HFFc6 (cell line): ENCODE data around the gene SLCO4A1. TPM values are rescaled to one million over a fixed set of nuclear protein-coding genes. Genes with fewer than 3 reads are reported as not detected.

Experiments used
- DNase-seq: peaks from one replicate; pipeline ENCODE4 v3.0.0-alpha.2; 2018
- H3K27ac Mint-ChIP-seq: 2 replicates; pipeline ENCODE4 v1.8.0; 2020; ENCODE audit warnings: mild to moderate bottlenecking, mixed read lengths
- H3K27me3 Mint-ChIP-seq: 2 replicates; pipeline ENCODE4 v1.8.0; 2021; ENCODE audit warnings: mild to moderate bottlenecking, moderate library complexity, mixed read lengths; ENCODE audit not compliant: insufficient read depth
- H3K36me3 Mint-ChIP-seq: 2 replicates; pipeline ENCODE4 v1.8.0; 2021; ENCODE audit warnings: low read depth, mixed read lengths
- H3K4me1 Mint-ChIP-seq: 2 replicates; pipeline ENCODE4 v1.8.0; 2020; ENCODE audit warnings: low read depth, mixed read lengths
- H3K4me3 Mint-ChIP-seq: 2 replicates; pipeline ENCODE4 v1.8.0; 2020; ENCODE audit warnings: mild to moderate bottlenecking, moderate library complexity, mixed read lengths
- H3K9me3 Mint-ChIP-seq: 2 replicates; pipeline ENCODE4 v1.8.0; 2020; ENCODE audit warnings: mild to moderate bottlenecking, mixed read lengths
- total RNA-seq, 6 experiments: library from RNA; stranded (reverse); fragmentation: NEBNext Ultra II Directional; extraction: Animal tissue kit (Norgen Biotek cat#: 25700); gene quantifications; 2 replicates in 1 of 6; 3 replicates in 5 of 6; pipeline ENCODE4 v1.2.3, GENCODE V29; 2021
- TF ChIP-seq, protein P1 (sequence below): fragments of 200-600 bp; sonication (generic); IDR thresholded peaks from 2 replicates; pipeline ENCODE4 v1.5.0; 2021; ENCODE audit warnings: antibody characterized with exemption, mild to moderate bottlenecking

The SLCO4A1 gene
- total RNA-seq, 6 experiments from 2014 or later = 2.7 to 6.5 (median 3.4) TPM

DNA sequence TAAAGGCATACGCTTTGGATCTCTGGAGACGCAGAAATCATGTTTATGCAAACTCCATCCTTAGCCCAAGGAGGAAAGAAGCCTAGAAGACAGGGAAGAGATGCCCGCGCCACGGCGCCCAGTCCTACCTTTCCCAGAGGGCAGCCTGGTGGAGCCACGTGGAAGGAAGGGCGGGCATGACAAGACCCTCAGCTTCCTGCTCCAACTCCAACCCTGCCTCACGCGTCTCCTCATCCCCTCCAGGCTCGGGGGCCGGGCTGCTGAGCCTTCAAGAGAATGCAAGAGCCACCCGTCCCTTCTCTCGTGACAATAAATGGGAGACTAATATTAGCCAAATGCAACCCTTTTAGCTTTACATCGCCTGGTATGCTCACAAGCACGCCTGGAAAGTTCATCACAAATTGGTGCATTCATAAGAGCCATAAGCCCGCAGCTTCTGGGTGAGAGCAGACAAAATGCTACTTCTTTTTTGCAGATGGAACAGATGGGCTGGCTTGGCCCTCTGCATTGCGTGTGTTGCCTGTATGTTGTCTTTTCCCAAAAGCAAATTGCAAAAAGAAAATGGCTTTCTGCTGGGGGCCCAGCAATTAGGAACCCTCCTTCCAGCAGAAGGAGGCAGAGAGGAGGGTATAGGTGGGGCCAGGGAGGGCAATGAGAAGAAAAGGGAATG lies 58.1 kb downstream of the SLCO4A1 start:
- no peaks in the 10 kb centered on the region for H3K9me3 Mint-ChIP-seq
- peaks cover 36% of the 10 kb centered on the region for H3K4me1 Mint-ChIP-seq
- no peak for DNase-seq
- H3K36me3 Mint-ChIP-seq = no peaks in the 10 kb centered on the region
- no peak overlapping the region for H3K4me3 Mint-ChIP-seq
- H3K27ac Mint-ChIP-seq = no peak overlapping the region
- peaks cover 9% of the 10 kb centered on the region for H3K27me3 Mint-ChIP-seq
- TF ChIP-seq, protein P1, sequence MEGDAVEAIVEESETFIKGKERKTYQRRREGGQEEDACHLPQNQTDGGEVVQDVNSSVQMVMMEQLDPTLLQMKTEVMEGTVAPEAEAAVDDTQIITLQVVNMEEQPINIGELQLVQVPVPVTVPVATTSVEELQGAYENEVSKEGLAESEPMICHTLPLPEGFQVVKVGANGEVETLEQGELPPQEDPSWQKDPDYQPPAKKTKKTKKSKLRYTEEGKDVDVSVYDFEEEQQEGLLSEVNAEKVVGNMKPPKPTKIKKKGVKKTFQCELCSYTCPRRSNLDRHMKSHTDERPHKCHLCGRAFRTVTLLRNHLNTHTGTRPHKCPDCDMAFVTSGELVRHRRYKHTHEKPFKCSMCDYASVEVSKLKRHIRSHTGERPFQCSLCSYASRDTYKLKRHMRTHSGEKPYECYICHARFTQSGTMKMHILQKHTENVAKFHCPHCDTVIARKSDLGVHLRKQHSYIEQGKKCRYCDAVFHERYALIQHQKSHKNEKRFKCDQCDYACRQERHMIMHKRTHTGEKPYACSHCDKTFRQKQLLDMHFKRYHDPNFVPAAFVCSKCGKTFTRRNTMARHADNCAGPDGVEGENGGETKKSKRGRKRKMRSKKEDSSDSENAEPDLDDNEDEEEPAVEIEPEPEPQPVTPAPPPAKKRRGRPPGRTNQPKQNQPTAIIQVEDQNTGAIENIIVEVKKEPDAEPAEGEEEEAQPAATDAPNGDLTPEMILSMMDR = no peak

GRCh38 chr20:62701161-62702012 lies 59.1 kb downstream of the SLCO4A1 start:
- peaks cover 37% of the 10 kb centered on the region for H3K4me1 Mint-ChIP-seq
- TF ChIP-seq, protein P1 = no peak
- no peaks in the 10 kb centered on the region for H3K36me3 Mint-ChIP-seq
- DNase-seq = no peak
- no peaks in the 10 kb centered on the region for H3K9me3 Mint-ChIP-seq
- peaks cover 9% of the 10 kb centered on the region for H3K27me3 Mint-ChIP-seq
- H3K27ac Mint-ChIP-seq = no peak overlapping the region
- H3K4me3 Mint-ChIP-seq = no peak overlapping the region

DNA sequence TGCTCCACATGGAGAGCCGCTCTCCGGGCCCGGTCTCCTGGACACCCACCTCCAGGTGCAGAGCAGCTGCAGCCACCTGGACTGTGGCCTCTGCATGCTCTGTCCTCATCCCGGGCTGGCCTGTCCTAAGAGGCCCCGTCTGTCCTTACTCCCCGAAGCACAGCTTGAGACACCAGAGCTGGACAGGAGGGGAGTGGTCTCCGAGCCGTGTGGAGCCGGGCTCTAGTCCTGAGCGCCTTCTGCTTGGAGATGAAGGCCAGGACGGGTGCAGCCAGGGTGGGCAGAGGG lies 59.7 kb downstream of the SLCO4A1 start:
- TF ChIP-seq, protein P1 = no peak
- DNase-seq = no peak
- Mint-ChIP-seq H3K4me1 (peaks cover 37% of the 10 kb centered on the region), H3K36me3 (no peaks in the 10 kb centered on the region), H3K4me3 (no peak overlapping the region), H3K27me3 (peaks cover 9% of the 10 kb centered on the region), H3K27ac (no peak overlapping the region), H3K9me3 (no peaks in the 10 kb centered on the region)

DNA sequence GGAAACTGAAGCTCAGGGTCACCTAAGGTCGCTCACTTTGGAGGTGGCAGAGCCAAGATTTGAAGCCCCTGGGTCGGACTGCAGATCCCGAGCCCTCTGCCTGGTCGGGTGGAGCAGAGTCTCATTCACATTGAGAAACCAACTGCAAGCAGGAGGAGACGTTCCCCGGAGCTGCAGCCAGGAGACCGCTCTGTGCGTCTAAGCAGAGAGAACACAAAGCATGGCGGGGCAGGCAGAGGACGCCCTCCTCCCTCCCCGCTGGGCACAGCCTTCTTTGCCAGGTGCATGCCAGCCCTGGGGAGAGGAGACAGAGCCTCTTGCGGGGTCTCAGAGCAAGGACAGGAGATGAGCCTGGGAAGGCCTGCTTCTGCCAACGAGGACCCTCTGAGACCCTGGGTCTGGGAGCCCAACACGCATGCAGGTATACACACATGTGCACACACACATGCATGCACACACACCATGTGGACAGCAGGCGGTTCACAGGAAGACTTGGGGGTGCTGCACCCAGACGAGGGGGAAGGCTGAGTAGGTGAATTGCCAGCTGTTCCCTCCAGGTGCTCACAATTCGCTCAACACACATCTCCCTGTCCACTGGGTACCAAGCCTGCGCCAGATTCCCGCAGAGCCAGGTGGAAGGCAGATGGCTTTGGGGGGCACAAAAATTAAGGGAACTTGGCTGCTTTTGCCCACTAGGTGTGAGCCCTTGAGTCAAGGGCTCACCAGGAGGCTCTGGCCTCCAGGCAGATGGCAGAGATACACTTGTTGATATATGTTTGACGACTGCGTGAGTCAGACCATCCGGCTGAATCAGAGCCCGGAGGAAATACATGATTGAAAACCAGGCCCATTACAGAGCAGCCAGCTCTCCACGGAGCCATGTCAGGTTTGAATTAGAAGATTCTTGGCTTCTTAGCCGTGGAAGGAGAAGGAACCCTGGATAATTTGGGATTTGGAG lies 60.9 kb downstream of the SLCO4A1 start:
- Mint-ChIP-seq H3K4me3 (peak overlapping the region; percentile 75), H3K27me3 (peaks cover 7% of the 10 kb centered on the region), H3K4me1 (peaks cover 37% of the 10 kb centered on the region), H3K27ac (peak overlapping the region; percentile 92), H3K9me3 (no peaks in the 10 kb centered on the region), H3K36me3 (no peaks in the 10 kb centered on the region)
- TF ChIP-seq, protein P1 = peak; percentile 76
- peak; percentile 94 for DNase-seq

GRCh38 chr20:62703853-62704228 lies 61.5 kb downstream of the SLCO4A1 start:
- H3K27ac Mint-ChIP-seq = peak overlapping the region; percentile 92
- DNase-seq = no peak
- no peaks in the 10 kb centered on the region for H3K36me3 Mint-ChIP-seq
- H3K4me3 Mint-ChIP-seq = peak overlapping the region; percentile 75
- no peaks in the 10 kb centered on the region for H3K9me3 Mint-ChIP-seq
- H3K27me3 Mint-ChIP-seq = peaks cover 7% of the 10 kb centered on the region
- peaks cover 37% of the 10 kb centered on the region for H3K4me1 Mint-ChIP-seq
- TF ChIP-seq, protein P1 = no peak
